ENCODE results near the gene ZNF423.
A peak's percentile ranks its signal among the peaks of the same experiment; 100 is the strongest.

ZNF423 gene

GRCh38 chr16:49467540-49468372, 388.2 kb downstream of the ZNF423 start:
- no peak for DNase-seq (ENCODE audit: low read depth in 4 of 4, low spot score in 1 of 4)

- DNase-seq (ENCODE audit: low read depth in 4 of 4, low spot score in 1 of 4) = no peak
Observed at GRCh38 chr16:49466881-49467280, 389.0 kb downstream of the ZNF423 start.

- DNase-seq (ENCODE audit: low read depth in 4 of 4, low spot score in 1 of 4) = no peak
Observed at GRCh38 chr16:49466529-49466831, 389.4 kb downstream of the ZNF423 start.

DNA sequence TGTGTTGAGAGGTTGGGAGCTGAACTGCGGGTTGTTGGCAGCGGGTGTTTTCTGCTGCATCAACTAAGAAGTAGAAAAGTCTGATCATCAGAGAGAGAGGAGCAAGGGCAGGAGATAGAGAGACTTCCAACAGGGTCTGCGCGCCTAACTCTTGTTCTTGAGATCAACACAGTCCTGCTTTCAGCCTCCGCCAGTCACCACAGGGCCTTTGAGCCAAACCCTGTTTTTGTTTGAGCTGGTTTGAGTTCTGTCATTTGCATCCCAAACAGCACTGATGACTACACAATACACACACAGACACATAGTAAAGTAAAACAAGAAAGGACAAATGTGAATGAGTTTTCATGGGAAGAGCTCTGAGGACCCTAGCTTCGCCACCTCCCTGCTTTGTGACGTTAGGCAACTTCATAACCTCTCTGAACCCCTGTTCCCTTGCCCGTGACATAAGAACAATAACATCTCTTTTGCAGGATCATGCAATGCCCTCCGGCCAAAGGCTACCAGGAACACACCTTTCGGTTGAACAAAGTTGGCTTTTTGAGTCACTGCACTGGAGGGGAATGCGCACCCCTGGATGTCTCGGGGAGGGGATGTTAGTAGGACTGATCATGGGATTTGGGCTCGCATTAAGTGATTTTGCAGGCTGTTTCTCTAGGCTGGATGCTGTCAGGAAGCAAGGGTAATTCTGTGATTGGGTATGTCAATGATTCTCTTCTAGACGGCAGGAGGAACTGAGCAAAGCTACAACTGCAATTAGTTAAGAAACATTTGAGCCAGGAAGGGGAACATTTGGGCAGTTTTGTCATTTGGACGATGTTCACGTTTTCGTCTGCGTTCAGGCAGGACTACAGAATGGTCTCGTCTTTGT, 390.0 kb downstream of the ZNF423 start:
- DNase-seq (ENCODE audit: low read depth in 4 of 4, low spot score in 1 of 4) = no peak

DNA sequence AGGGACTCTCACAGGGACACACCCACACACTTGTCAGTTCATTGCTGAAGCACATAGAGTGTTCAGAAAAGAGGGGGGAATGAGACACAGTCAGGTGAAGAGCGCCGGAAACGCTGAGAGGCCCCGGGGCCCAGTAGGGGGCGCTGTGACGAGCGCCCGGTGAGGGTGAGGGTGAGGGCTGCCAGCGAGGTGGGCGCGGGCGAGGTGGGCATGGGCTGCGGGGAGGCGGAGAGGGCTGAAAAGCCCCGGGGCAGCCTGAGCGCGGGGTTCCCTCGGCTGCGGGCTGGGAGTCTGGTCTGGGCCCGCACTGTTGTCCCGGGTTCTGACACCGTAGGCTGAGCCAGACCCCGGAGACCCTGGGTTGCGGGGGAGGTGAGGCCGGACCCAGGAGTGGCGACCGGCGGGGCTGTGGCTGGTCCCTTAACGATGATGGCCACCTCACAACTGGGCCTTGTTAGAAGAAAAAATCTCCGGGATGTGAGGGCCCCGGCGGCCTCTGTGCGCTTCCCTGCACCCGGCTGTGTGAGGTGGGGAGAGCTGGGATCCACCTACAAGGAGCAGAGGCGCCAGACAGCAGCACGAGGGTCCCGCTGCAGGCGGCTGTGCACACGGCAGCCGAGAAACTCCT, 390.9 kb downstream of the ZNF423 start:
- DNase-seq (ENCODE audit: low read depth in 4 of 4, low spot score in 1 of 4) = no peak

GRCh38 chr16:49464093-49464492, 391.8 kb downstream of the ZNF423 start:
- DNase-seq (ENCODE audit: low read depth in 4 of 4, low spot score in 1 of 4) = no peak

DNA sequence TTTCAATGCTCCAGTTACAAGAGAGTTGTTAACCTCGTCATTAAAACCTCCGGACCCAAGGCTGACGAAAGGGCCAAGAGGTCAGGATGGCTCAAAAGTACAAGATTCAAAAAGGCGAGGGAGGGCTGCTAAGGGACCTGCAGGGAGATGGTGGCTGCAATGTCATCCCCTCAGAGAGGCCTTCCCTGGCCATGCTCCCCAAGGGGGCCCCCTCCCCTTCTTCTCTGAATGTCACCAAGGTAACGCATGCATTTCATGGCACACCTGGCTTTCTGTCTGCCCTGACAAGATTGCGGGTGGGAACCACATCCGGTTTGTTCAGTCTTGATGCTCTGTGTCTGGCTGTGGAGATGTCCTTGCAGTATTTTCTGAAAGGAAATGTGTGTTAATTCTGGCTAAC, 392.4 kb downstream of the ZNF423 start:
- DNase-seq (ENCODE audit: low read depth in 4 of 4, low spot score in 1 of 4) = peak in 2 of 4 experiments; percentile 11 to 40

DNA sequence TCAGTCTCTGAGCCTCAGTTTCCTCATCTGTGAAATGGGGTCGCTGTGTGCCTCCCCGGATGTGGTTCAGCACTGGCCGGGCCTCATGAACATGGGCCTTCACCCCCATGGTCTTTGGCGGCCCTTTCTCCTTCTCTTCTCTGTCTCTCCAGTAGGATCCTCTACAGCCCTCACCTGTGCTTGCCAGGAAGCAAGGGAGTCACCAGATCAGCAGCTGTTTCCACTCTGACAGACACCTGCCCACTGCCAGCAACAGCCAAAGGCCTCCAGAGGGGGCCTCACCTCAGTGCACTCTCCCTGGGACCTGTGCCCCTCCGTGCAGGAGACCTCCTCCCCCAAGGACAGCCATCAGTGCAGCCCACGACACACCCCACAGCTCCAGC, 392.9 kb downstream of the ZNF423 start:
- no peak for DNase-seq (ENCODE audit: low read depth in 4 of 4, low spot score in 1 of 4)

GRCh38 chr16:49462362-49462988, 393.4 kb downstream of the ZNF423 start:
- DNase-seq (ENCODE audit: low read depth in 4 of 4, low spot score in 1 of 4) = no peak

DNA sequence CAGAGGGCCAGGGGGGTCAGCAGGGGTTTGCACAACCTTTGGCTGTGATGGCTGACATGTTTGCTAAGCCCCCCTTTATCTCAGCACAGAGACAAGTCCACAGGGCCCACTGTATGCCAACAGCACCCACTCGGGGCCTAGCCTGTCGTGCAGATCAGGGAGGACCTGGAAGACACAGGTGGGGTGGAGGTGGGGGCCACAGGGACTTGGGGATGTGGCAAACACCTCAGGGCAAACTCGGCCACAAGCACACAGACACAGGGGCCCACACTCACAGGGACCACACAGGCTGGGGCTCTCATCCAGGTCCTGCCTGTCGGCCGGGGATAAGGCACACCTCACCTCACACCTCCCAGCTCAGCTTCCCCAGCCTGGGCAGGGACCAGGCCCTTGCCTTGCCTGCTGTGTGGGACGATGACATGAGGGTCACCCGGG, 394.4 kb downstream of the ZNF423 start:
- DNase-seq (ENCODE audit: low read depth in 4 of 4, low spot score in 1 of 4) = no peak

DNA sequence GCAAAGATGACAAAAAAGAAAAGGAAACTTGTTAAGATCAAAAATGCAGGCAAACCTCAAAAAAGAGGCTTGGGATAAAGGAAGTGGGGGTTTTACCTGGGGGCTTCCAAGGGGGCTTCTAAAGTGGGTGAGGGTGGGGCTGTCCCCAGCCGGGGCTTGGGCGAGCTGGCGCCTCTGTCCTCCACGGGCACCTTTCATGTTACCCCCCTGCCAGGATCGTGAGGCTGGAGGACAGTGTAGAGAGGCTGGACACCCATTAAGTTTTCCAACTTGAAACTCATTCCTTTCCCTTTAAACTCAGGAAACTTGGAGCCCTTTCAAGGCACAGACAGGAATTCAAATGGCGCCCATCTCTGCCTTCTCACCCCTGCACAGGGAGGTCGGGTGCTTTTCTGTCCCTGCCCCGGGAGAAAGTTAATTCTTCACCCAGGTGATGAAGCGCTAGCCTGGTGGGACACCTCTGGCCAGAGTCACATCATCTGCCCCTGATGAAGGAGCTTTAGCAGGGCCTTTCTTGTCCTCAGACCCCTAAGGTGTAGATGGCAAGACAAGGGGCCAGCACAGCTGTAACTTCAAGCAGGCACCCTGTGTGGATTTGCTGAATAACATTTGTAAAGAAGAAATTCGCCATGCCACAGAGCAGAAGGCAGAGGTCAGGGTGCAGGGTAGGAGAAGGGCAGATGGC, 395.0 kb downstream of the ZNF423 start:
- no peak for DNase-seq (ENCODE audit: low read depth in 4 of 4, low spot score in 1 of 4)

DNA sequence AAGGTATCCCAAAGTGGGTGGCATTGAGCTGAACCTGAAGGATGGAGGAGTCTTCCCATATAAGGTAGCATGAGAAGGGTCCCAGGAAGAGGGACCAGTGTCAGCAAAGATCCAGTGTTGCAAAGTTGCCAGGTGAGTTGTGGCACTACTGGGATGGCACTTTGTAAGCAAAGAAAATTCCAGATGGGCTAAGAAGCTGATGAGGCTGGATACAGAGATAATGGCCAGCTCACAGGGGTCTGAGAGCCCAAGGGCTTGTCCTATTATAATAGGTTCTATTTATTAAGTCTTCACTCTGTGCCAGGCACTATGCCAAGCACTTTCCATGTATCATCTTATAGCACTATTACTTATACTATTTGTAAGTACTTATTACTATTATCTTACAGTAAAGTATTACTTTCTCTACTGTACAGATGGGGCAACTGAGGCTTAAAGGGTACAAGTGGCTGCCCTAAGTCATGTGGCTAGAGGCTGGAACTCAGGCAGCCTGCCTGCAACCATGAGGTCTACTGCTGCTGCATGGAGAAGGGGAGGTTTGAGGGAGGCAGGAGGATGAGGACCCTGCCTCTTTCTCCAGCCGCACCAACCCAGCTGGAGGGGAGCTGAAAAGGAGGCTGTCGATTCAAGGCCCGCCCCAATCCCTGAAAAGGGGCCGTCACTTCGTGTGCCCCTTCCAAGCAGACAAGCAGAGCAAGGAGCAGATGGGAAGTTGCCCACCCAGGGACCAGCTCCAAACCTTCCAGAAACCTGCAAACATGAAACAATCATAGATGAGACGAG, 395.8 kb downstream of the ZNF423 start:
- DNase-seq (ENCODE audit: low read depth in 4 of 4, low spot score in 1 of 4) = no peak

DNA sequence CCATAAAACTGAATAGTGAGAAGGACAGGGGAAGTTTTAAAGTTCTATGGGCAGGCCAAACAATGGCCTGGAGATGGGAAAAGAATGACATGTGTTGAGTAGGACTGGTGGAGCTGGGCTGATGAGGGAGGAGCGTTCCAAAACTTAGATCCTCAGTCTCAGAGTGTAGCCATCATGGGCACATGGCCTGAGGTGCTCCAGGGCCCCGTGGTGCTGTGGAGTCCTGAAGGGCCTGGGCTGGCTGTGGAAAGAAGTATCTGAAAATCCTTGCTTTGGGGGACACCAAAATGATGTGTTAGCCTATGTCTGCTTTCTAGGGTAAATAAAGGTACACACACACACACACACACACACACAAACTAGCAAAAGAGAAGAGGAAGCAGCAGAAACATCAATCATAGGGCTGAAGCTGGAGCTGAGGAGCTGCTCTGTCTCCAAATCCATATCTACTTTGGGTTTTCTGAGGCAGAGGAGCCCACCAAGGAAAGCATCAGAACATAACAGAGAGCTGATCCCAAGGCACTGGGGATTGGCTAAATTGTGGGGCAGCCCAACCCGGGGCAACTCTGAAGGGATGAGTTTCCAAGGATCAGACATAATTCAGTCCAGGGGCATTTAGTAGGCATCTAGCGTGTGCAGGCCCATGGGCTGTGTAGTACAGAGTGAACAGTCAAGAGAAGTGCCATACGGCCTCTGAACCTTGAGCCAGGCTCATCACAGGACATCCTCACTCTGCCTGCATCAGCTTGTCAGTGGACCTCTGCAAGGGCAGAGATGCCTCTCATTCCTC, 397.1 kb downstream of the ZNF423 start:
- DNase-seq (ENCODE audit: low read depth in 4 of 4, low spot score in 1 of 4) = no peak

DNA sequence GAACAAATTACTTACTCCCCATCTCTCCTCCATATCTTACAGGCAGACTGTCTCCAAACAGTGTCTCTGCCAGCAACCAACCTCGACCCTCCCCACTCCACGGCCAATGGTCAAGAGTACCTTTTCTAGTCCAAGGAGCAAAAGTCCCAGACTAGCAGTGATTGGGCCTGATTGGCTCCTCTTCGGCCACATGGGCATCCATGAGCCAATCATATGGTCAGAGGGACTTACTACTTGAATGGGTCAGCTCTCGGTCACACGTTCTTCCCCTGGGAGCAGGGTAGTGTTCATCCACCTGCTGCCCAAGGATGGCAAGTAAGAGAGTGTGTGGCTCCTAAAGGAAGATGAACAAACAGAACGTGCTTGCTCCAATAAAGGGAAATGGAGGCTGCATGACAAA, 397.7 kb downstream of the ZNF423 start:
- no peak for DNase-seq (ENCODE audit: low read depth in 4 of 4, low spot score in 1 of 4)

DNA sequence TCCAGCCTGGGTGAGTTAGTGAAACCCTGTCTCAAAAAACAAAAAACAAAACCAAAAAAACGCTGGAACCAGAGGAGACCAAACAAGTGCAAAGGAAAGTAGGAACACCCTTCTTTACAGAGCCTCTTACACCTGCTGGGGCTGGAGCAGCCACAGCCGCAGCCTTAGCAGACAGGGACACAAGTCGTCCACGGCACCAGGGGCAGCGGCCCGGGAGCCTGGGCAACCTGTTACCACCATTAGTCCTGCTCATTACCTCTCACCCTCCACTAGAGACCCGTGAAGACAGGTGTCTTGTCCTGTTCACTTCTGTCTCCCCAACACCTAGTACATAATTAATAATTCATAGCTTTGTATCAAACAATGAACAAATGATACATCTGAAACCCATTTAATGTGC, 398.7 kb downstream of the ZNF423 start:
- no peak for DNase-seq (ENCODE audit: low read depth in 4 of 4, low spot score in 1 of 4)

- no peak for DNase-seq (ENCODE audit: low read depth in 4 of 4, low spot score in 1 of 4)
Observed at GRCh38 chr16:49456763-49457162, 399.1 kb downstream of the ZNF423 start.

GRCh38 chr16:49455991-49456745, 399.7 kb downstream of the ZNF423 start:
- DNase-seq (ENCODE audit: low read depth in 4 of 4, low spot score in 1 of 4) = no peak

DNA sequence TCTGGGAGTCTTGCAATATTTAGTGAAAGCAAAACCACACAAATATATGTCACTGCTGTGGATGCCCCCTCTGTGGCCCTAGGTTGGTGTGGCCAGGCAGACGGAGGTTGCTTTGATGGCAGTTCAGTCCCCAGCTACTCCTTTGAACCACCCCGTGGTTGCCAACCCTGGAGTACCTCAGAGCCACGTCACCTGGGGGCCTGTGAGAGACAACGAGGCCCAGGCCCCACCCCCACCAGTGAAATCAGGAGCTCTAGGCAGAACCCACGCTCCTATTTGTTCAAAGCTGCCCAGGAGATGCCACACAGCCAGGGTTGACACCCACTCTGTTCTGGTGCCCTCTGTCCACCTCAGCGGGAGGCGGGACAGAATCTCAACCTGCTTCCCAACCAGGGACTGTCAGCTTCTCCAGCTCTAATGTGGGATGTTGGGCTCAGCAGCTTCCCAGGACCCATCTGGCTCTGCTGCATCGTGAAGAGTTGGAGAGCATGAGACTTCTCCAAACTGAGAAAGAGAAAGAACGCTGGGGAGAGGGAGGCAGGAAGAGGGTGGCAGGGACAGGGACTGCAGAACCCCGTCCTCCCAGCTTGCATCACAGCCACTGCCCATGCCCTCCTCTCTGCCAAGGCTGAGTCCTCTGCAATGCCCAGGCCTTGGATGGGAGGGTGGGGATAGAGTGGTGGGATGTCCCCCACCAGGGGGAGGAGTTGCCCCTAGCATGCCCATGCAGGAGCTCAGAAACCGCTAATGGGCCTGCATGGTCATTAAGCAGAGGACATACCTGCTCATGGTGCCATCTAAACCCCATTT, 400.5 kb downstream of the ZNF423 start:
- DNase-seq (ENCODE audit: low read depth in 4 of 4, low spot score in 1 of 4) = no peak

Data from stimulated activated CD4-positive, alpha-beta T cell treated with anti-CD3 and anti-CD28 coated beads, Interleukin-1b, Interleukin-23, amount 100 ng/mL, for 24 hours (primary cell).